Smooth muscle cell (in vitro differentiated cells): ENCODE results near the gene GJA4. TPM values are rescaled to one million over a fixed set of nuclear protein-coding genes. Genes with fewer than 3 reads are reported as not detected.
"Not testable (repeated sequence)": the region's sequence is repeated elsewhere in the genome, so short reads cannot be mapped to it uniquely, and the experiment has no call there.

Experiments
- DNase-seq: peaks from one replicate; lab custom pipeline; 2025; ENCODE audit not compliant: unreplicated experiment; lab: John Stamatoyannopoulos, UW
- H2AFZ ChIP-seq: fragments of 200-600 bp; sonication (generic); 2 replicates; pipeline ENCODE4 v1.6.0; 2016; ENCODE audit warnings: antibody characterized with exemption, low read depth, mild to moderate bottlenecking
- H3F3A ChIP-seq: fragments of 200-600 bp; sonication (generic); 2 replicates; pipeline ENCODE4 v1.6.0; 2017; ENCODE audit warnings: antibody characterized with exemption, low read depth
- H3K27ac ChIP-seq: fragments of 200-600 bp; sonication (generic); 2 replicates; pipeline ENCODE4 v1.5.1; 2016; ENCODE audit warnings: low read depth, mild to moderate bottlenecking
- H3K27me3 ChIP-seq: fragments of 200-600 bp; sonication (generic); 2 replicates; pipeline ENCODE4 v1.6.1; 2016; ENCODE audit warnings: low read depth, mild to moderate bottlenecking
- H3K36me3 ChIP-seq: fragments of 200-600 bp; sonication (generic); 2 replicates; pipeline ENCODE4 v1.5.1; 2016; ENCODE audit warnings: low read depth
- H3K4me1 ChIP-seq: fragments of 200-600 bp; sonication (generic); 2 replicates; pipeline ENCODE4 v1.5.1; 2016; ENCODE audit warnings: low read depth
- H3K4me2 ChIP-seq: fragments of 200-600 bp; sonication (generic); 2 replicates; pipeline ENCODE4 v1.6.0; 2016; ENCODE audit warnings: mild to moderate bottlenecking
- H3K4me3 ChIP-seq: fragments of 200-600 bp; sonication (generic); 2 replicates; pipeline ENCODE4 v1.5.1; 2016; ENCODE audit warnings: mild to moderate bottlenecking
- H3K79me2 ChIP-seq: fragments of 200-600 bp; sonication (generic); 2 replicates; pipeline ENCODE4 v1.6.0; 2016; ENCODE audit warnings: low read depth, mild to moderate bottlenecking
- H3K9ac ChIP-seq: fragments of 200-600 bp; sonication (generic); 2 replicates; pipeline ENCODE4 v1.6.0; 2016; ENCODE audit warnings: low read depth
- H3K9me3 ChIP-seq: fragments of 200-600 bp; sonication (generic); replicated peaks from 2 replicates; pipeline ENCODE4 v1.5.1; 2016; ENCODE audit warnings: low read depth
- H4K20me1 ChIP-seq: fragments of 200-600 bp; sonication (generic); 2 replicates; pipeline ENCODE4 v1.6.0; 2016; ENCODE audit warnings: low read depth
- WGBS: methylation state at CpG from one replicate; pipeline ENCODE4 v1.1.7; 2016; ENCODE audit warnings: low lambda C conversion rate; 5-methylcytosine and 5-hydroxymethylcytosine counted together
- polyA plus RNA-seq: library from polyadenylated mRNA; unstranded; fragments of >200 nt; fragmentation: Nextera tagmentation; extraction: Ambion mirVana; gene quantifications from 2 replicates; pipeline ENCODE4 v1.2.1, GENCODE V29; 2016
- total RNA-seq: library from RNA; depleted of rRNA; stranded (reverse); fragments of >200 nt; gene quantifications from 2 replicates; pipeline ENCODE4 v1.2.3, GENCODE V29; 2014
- TF ChIP-seq, protein P1 (sequence below): fragments of 200-600 bp; sonication (generic); IDR thresholded peaks from 2 replicates; pipeline ENCODE4 v1.5.1; 2017; ENCODE audit warnings: borderline replicate concordance, mild to moderate bottlenecking, antibody characterized with exemption; ENCODE audit not compliant: insufficient read depth, poor library complexity, severe bottlenecking

Gene GJA4
- total and polyA plus RNA-seq, 2 experiments from 2014 or later: not detected

- TF ChIP-seq, protein P1, sequence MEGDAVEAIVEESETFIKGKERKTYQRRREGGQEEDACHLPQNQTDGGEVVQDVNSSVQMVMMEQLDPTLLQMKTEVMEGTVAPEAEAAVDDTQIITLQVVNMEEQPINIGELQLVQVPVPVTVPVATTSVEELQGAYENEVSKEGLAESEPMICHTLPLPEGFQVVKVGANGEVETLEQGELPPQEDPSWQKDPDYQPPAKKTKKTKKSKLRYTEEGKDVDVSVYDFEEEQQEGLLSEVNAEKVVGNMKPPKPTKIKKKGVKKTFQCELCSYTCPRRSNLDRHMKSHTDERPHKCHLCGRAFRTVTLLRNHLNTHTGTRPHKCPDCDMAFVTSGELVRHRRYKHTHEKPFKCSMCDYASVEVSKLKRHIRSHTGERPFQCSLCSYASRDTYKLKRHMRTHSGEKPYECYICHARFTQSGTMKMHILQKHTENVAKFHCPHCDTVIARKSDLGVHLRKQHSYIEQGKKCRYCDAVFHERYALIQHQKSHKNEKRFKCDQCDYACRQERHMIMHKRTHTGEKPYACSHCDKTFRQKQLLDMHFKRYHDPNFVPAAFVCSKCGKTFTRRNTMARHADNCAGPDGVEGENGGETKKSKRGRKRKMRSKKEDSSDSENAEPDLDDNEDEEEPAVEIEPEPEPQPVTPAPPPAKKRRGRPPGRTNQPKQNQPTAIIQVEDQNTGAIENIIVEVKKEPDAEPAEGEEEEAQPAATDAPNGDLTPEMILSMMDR: no peak
- no peak for DNase-seq
- Histone ChIP-seq H3K27me3 (no peaks in the 10 kb centered on the region), H3K36me3 (no peaks in the 10 kb centered on the region), H3K27ac (no peak overlapping the region), H3K79me2 (no peaks in the 10 kb centered on the region), H2AFZ (no peak overlapping the region), H3K9me3 (no peaks in the 10 kb centered on the region), H4K20me1 (peaks cover 16% of the 10 kb centered on the region), H3K4me2 (no peak overlapping the region), H3F3A (no peaks in the 10 kb centered on the region), H3K4me1 (no peaks in the 10 kb centered on the region), H3K9ac (no peak overlapping the region), H3K4me3 (no peak overlapping the region)
- 36% methylated on average over 3 of the region's 3 CpGs for WGBS
Observed at GRCh38 chr1:34806396-34806795, 13.6 kb downstream of the GJA4 start.

- no peak overlapping the region for H2AFZ ChIP-seq
Observed at GRCh38 chr1:34808051-34808810, 15.4 kb downstream of the GJA4 start.

DNA sequence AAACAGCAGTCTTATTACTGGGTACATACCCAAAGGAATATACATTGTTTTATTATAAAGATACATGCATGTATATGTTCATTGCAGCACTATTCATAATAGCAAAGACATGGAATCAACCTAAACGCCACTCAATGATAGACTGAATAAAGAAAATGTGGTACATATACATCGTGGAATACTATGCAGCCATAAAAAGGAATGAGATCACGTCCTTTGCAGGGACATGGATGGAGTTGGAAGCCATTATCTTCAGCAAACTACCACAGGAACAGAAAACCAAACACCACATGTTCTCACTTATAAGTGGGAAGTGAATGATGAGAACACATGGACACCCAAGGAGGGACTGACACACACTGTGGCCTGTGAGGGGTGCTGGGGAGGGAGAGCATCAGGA lies 18.0 kb downstream of the GJA4 start:
- H3K4me1 ChIP-seq, H3K9me3 ChIP-seq, H2AFZ ChIP-seq, H3K27me3 ChIP-seq, H3K27ac ChIP-seq, H3K4me3 ChIP-seq, H3F3A ChIP-seq, H3K36me3 ChIP-seq, H3K9ac ChIP-seq, H3K79me2 ChIP-seq, DNase-seq, H3K4me2 ChIP-seq: not testable (repeated sequence)
- WGBS: 91% methylated on average over 3 of the region's 3 CpGs
- H4K20me1 ChIP-seq: peaks cover 30% of the 10 kb centered on the region

More at GRCh38 chr1:34808051-34808810, 15.4 kb downstream of the GJA4 start:
- WGBS: 91% methylated on average over 9 of the region's 9 CpGs
- TF ChIP-seq, protein P1: no peak
- no peak for DNase-seq
- Histone ChIP-seq H3K4me1 (no peaks in the 10 kb centered on the region), H3K79me2 (no peaks in the 10 kb centered on the region), H3K9me3 (no peaks in the 10 kb centered on the region), H3K27ac (no peak overlapping the region), H3F3A (no peaks in the 10 kb centered on the region), H3K4me3 (no peak overlapping the region), H3K9ac (no peak overlapping the region), H3K27me3 (no peaks in the 10 kb centered on the region), H3K4me2 (no peak overlapping the region), H4K20me1 (peaks cover 16% of the 10 kb centered on the region), H3K36me3 (no peaks in the 10 kb centered on the region)

DNA sequence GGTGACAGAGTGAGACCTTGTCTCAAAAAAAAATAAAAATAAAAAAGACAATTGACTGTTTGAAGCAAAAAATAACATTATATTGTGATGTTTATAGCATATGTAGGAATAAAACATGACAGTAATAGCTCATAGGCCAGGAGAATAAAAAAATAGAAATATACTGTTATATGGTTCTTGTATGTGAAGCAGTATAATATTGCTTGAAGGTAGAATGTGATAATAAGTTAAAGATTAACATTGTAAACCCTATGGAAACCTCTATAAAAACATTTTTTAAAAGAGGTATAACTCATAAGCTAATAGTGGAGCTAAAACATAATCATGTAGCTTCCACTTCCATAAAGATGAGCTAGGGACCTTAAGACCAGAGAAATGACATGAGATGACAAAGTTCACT lies 23.5 kb downstream of the GJA4 start:
- H3K79me2 ChIP-seq: no peaks in the 10 kb centered on the region
- no peaks in the 10 kb centered on the region for H3F3A ChIP-seq
- no peak overlapping the region for H3K4me2 ChIP-seq
- no peaks in the 10 kb centered on the region for H3K4me1 ChIP-seq
- H4K20me1 ChIP-seq: peaks cover 35% of the 10 kb centered on the region
- H2AFZ ChIP-seq: no peak overlapping the region
- no peak overlapping the region for H3K9ac ChIP-seq
- TF ChIP-seq, protein P1: no peak
- no peak overlapping the region for H3K27ac ChIP-seq
- H3K36me3 ChIP-seq: no peaks in the 10 kb centered on the region
- no peaks in the 10 kb centered on the region for H3K9me3 ChIP-seq
- no peak for DNase-seq
- H3K27me3 ChIP-seq: no peaks in the 10 kb centered on the region
- H3K4me3 ChIP-seq: no peak overlapping the region
